ENCODE measurements around the gene PTH1R. TPM values are rescaled to one million over a fixed set of nuclear protein-coding genes. Genes with fewer than 3 reads are reported as not detected.

The PTH1R gene
- polyA plus RNA-seq: not detected in 3 replicates
- polyA plus RNA-seq (2011; ENCODE audit: low read depth): not detected
- polyA plus RNA-seq (2011; cell fraction: cytosol; rRNA removed): not detected in 2 replicates
- not detected in 2 replicates for polyA plus RNA-seq (2011; cell fraction: nucleus; rRNA removed)
- not detected in 2 replicates for polyA plus RNA-seq (2012; ENCODE audit: low replicate concordance)
- polyA minus RNA-seq: not detected in 3 replicates
- polyA minus RNA-seq (2011; cell fraction: cytosol; rRNA and poly(A)+ RNA removed): not detected
- not detected in 2 replicates for polyA minus RNA-seq (2011; cell fraction: nucleus; rRNA and poly(A)+ RNA removed)

DNA sequence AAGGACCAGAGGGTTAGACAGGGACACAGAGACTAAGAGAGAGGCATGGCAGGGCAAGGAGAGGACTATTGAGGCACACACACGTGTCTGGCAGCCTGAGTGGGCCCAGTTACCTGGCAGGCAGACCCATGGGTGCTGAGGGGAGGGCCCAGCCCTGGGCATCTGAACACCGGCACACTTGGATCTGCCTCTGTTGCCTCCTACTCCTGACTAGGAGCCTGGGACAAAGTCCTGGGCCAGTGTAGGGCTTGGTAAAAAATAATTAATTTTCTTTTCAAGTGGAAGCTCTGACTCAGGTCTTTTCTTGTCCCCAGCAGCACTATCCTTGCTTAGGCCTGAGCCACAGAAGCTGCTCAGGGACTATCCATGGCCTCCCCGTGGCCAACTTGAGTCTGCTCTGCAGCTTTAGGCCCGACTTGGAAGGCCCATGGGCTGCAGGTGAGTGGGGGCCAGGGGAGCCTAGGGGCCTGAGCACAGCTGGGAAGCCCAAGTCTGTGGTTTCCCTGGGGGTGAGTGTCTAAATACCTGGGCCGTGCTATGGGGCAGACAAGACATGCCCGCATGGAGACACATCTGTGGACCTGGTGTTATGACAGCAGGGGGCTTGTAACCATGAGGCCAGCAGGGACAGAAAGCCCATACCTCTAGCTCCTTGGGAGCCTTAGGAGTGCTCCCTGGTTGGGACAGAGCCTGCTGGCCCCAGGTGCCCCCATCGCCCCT is at the start of gene PTH1R:
Gene PTH1R, plus strand, starts transcription at position 316 of the 720 bp plus-strand sequence. CDS start 5,839 bp downstream, outside the sequence.
- no peak for FAIRE-seq
- H3K4me3 ChIP-seq (ENCODE audit: control insufficient read depth in 2 of 3, extremely low read depth in 1 of 3, insufficient read depth in 2 of 3, low read depth in 1 of 3, low read length in 3 of 3): no peak within 1 kb of the TSS
- no peak within 1 kb of the TSS for H3K4me2 ChIP-seq (ENCODE audit: control insufficient read depth, extremely low read depth, insufficient read depth, low read depth, low read length)
- no peaks in the 10 kb centered on the region for H3K4me1 ChIP-seq (ENCODE audit: control insufficient read depth, extremely low read depth, insufficient read depth, low read length)
- no peaks in the 10 kb centered on the region for H3K9me1 ChIP-seq (ENCODE audit: control insufficient read depth, extremely low read depth, insufficient read depth, low read length)
- H4K20me1 ChIP-seq (ENCODE audit: control insufficient read depth, extremely low read depth, insufficient read depth, low read length): no peaks in the 10 kb centered on the region
- H2AFZ ChIP-seq (ENCODE audit: control insufficient read depth, low read length): no peak within 1 kb of the TSS
- no peak for DNase-seq (ENCODE audit: low read depth, low spot score)
- no peak for TF ChIP-seq EZH2 (IDR thresholded peaks at IDR 0.05; ENCODE audit: low read length)
- TF ChIP-seq, protein P1, sequence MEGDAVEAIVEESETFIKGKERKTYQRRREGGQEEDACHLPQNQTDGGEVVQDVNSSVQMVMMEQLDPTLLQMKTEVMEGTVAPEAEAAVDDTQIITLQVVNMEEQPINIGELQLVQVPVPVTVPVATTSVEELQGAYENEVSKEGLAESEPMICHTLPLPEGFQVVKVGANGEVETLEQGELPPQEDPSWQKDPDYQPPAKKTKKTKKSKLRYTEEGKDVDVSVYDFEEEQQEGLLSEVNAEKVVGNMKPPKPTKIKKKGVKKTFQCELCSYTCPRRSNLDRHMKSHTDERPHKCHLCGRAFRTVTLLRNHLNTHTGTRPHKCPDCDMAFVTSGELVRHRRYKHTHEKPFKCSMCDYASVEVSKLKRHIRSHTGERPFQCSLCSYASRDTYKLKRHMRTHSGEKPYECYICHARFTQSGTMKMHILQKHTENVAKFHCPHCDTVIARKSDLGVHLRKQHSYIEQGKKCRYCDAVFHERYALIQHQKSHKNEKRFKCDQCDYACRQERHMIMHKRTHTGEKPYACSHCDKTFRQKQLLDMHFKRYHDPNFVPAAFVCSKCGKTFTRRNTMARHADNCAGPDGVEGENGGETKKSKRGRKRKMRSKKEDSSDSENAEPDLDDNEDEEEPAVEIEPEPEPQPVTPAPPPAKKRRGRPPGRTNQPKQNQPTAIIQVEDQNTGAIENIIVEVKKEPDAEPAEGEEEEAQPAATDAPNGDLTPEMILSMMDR (optimal IDR thresholded peaks at IDR 0.05 in 1 of 3, IDR thresholded peaks at IDR 0.05 in 1 of 3, conservative IDR thresholded peaks at IDR 0.05 in 1 of 3; ENCODE audit: extremely low read depth in 1 of 3, insufficient read depth in 2 of 3, low read length in 3 of 3): no peak
- no peak within 1 kb of the TSS for H3K27ac ChIP-seq (ENCODE audit: control insufficient read depth, insufficient read depth, low read length)
- no peaks in the 10 kb centered on the region for H3K9me3 ChIP-seq (ENCODE audit: control insufficient read depth, low read depth, low read length)
- H3K9ac ChIP-seq (ENCODE audit: control insufficient read depth, extremely low read depth, insufficient read depth, low read length): no peak within 1 kb of the TSS
- H3K27me3 ChIP-seq (ENCODE audit: control insufficient read depth, extremely low read depth, insufficient read depth, low read length): peaks cover 51% of the 10 kb centered on the region
- H3K36me3 ChIP-seq (ENCODE audit: control insufficient read depth in 2 of 2, extremely low read depth in 1 of 2, insufficient read depth in 2 of 2, low read length in 2 of 2): no peaks in the 10 kb centered on the region
- no peaks in the 10 kb centered on the region for H3K79me2 ChIP-seq (ENCODE audit: control insufficient read depth, insufficient read depth, low read length)
- dilution Hi-C loops (cut with MboI; ENCODE audit: extremely low pct_ligation_motif_present, low sequenced_read_pairs): no loop called here

DNA sequence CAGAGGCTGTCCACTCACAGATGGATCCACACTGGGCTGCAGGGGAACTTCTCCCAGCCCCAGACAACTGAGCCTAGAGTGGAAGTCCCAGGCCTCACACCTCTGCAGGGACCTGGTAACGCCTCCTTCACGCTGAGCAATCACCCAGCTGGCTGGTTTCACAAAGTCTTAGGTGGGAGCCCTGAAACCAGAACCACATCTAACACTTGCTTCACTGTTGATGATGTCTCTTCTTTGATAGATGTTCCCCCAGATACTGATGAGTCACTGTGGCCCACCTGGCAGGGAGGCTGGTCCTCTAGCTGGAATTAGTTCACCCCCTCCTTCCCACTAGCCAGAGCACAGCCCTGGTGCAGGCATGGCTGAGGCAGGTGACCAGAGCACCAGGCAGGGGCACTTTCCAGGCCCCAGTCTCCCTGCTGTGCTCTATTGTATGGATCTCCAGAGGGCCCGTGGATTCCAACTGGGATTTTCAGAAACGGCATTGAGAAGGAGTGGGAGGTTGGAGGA is 47.8 kb upstream of the PTH1R start:
- Histone ChIP-seq H3K9me1 (ENCODE audit: control insufficient read depth, extremely low read depth, insufficient read depth, low read length) (no peaks in the 10 kb centered on the region), H3K9me3 (ENCODE audit: control insufficient read depth, low read depth, low read length) (no peaks in the 10 kb centered on the region), H3K4me1 (ENCODE audit: control insufficient read depth, extremely low read depth, insufficient read depth, low read length) (no peaks in the 10 kb centered on the region), H3K27ac (ENCODE audit: control insufficient read depth, insufficient read depth, low read length) (no peak overlapping the region), H3K4me2 (ENCODE audit: control insufficient read depth, extremely low read depth, insufficient read depth, low read depth, low read length) (no peak overlapping the region), H3K4me3 (ENCODE audit: control insufficient read depth in 2 of 3, extremely low read depth in 1 of 3, insufficient read depth in 2 of 3, low read depth in 1 of 3, low read length in 3 of 3) (no peak overlapping the region), H2AFZ (ENCODE audit: control insufficient read depth, low read length) (no peak overlapping the region), H3K36me3 (ENCODE audit: control insufficient read depth in 2 of 2, extremely low read depth in 1 of 2, insufficient read depth in 2 of 2, low read length in 2 of 2) (no peaks in the 10 kb centered on the region), H3K27me3 (ENCODE audit: control insufficient read depth, extremely low read depth, insufficient read depth, low read length) (no peaks in the 10 kb centered on the region), H3K9ac (ENCODE audit: control insufficient read depth, extremely low read depth, insufficient read depth, low read length) (no peak overlapping the region), H4K20me1 (ENCODE audit: control insufficient read depth, extremely low read depth, insufficient read depth, low read length) (no peaks in the 10 kb centered on the region), H3K79me2 (ENCODE audit: control insufficient read depth, insufficient read depth, low read length) (no peaks in the 10 kb centered on the region)
- dilution Hi-C loops (cut with MboI; ENCODE audit: extremely low pct_ligation_motif_present, low sequenced_read_pairs): no loop called here
- TF ChIP-seq, protein P1 (optimal IDR thresholded peaks at IDR 0.05 in 1 of 3, IDR thresholded peaks at IDR 0.05 in 1 of 3, conservative IDR thresholded peaks at IDR 0.05 in 1 of 3; ENCODE audit: extremely low read depth in 1 of 3, insufficient read depth in 2 of 3, low read length in 3 of 3): no peak
- TF ChIP-seq EZH2 (IDR thresholded peaks at IDR 0.05; ENCODE audit: low read length): no peak
- DNase-seq (ENCODE audit: low read depth, low spot score): no peak
- FAIRE-seq: no peak
